Neural progenitor cell (in vitro differentiated cells): ENCODE measurements around the gene POLD3. TPM values are rescaled to one million over a fixed set of nuclear protein-coding genes. Genes with fewer than 3 reads are reported as not detected.

Experiments used
- DNase-seq: peaks from one replicate; pipeline ENCODE4 v3.0.0-alpha.2; 2016; ENCODE audit warnings: low spot score
- H2AFZ ChIP-seq: fragments of 200-600 bp; sonication (generic); replicated peaks from 2 replicates; pipeline ENCODE4 v1.6.1; 2016; ENCODE audit warnings: antibody characterized with exemption
- H3F3A ChIP-seq: fragments of 200-600 bp; sonication (generic); 2 replicates; pipeline ENCODE4 v1.6.1; 2016; ENCODE audit warnings: antibody characterized with exemption, low read depth
- H3K27ac ChIP-seq: fragments of 200-600 bp; sonication (generic); 2 replicates; pipeline ENCODE4 v1.5.1; 2016; ENCODE audit warnings: mild to moderate bottlenecking
- H3K27me3 ChIP-seq: fragments of 200-600 bp; sonication (generic); 2 replicates; pipeline ENCODE4 v1.6.1; 2016; ENCODE audit warnings: mild to moderate bottlenecking, moderate library complexity
- H3K36me3 ChIP-seq: fragments of 200-600 bp; sonication (generic); 2 replicates; pipeline ENCODE4 v1.5.1; 2016
- H3K4me1 ChIP-seq: fragments of 200-600 bp; sonication (generic); 2 replicates; pipeline ENCODE4 v1.6.1; 2016; ENCODE audit warnings: mixed run types
- H3K4me2 ChIP-seq: fragments of 200-600 bp; sonication (generic); 2 replicates; pipeline ENCODE4 v1.6.1; 2016
- H3K4me3 ChIP-seq: fragments of 200-600 bp; sonication (generic); 2 replicates; pipeline ENCODE4 v1.5.1; 2016
- H3K79me2 ChIP-seq: fragments of 200-600 bp; sonication (generic); 2 replicates; pipeline ENCODE4 v1.6.1; 2016; ENCODE audit warnings: low read depth
- H3K9ac ChIP-seq: fragments of 200-600 bp; sonication (generic); 2 replicates; pipeline ENCODE4 v1.6.1; 2016
- H3K9me3 ChIP-seq: fragments of 200-600 bp; sonication (generic); 2 replicates; pipeline ENCODE4 v1.5.1; 2016; ENCODE audit warnings: low read depth
- H4K20me1 ChIP-seq: fragments of 200-600 bp; sonication (generic); 2 replicates; pipeline ENCODE4 v1.6.1; 2016; ENCODE audit warnings: low read depth
- H3K27ac Mint-ChIP-seq: 3 replicates; pipeline ENCODE4 v1.8.0; 2021; ENCODE audit warnings: mixed read lengths
- H3K27me3 Mint-ChIP-seq: 2 replicates; pipeline ENCODE4 v1.8.0; 2022; ENCODE audit warnings: low read depth, mild to moderate bottlenecking, inconsistent platforms, moderate library complexity, mixed read lengths; ENCODE audit not compliant: insufficient read depth
- H3K36me3 Mint-ChIP-seq: 3 replicates; pipeline ENCODE4 v1.8.0; 2021; ENCODE audit warnings: mixed read lengths
- H3K4me1 Mint-ChIP-seq: 3 replicates; pipeline ENCODE4 v1.8.0; 2021; ENCODE audit warnings: mixed read lengths
- H3K4me3 Mint-ChIP-seq: 3 replicates; pipeline ENCODE4 v1.8.0; 2021; ENCODE audit warnings: mild to moderate bottlenecking, moderate library complexity, mixed read lengths
- H3K9me3 Mint-ChIP-seq: 3 replicates; pipeline ENCODE4 v1.8.0; 2020; ENCODE audit warnings: mixed read lengths
- CTCF ChIP-seq: fragments of 200-600 bp; sonication (generic); IDR thresholded peaks from 2 replicates; pipeline ENCODE4 v1.5.1; 2017; ENCODE audit warnings: antibody characterized with exemption, mild to moderate bottlenecking
- EZH2 ChIP-seq: fragments of 200-600 bp; sonication (generic); IDR thresholded peaks from 2 replicates; pipeline ENCODE4 v1.6.1; 2017; ENCODE audit warnings: antibody characterized with exemption, mild to moderate bottlenecking, moderate library complexity
- EZH2phosphoT487 ChIP-seq: fragments of 200-600 bp; sonication (generic); IDR thresholded peaks from 2 replicates; pipeline ENCODE4 v1.6.1; 2017; ENCODE audit warnings: antibody characterized with exemption
- total RNA-seq: library from RNA; depleted of rRNA; stranded (reverse); fragments of >200 nt; gene quantifications from 2 replicates; pipeline ENCODE4 v1.2.3, GENCODE V29; 2015; ENCODE audit warnings: low replicate concordance

Gene POLD3
- total RNA-seq, 1 donor from 2014 or later, result 56.9 TPM

- H3K4me1 ChIP-seq, result no peaks in the 10 kb centered on the region
- no peak for TF ChIP-seq EZH2
- TF ChIP-seq CTCF, result no peak
- TF ChIP-seq EZH2phosphoT487, result no peak
- no peak overlapping the region for H3K4me3 ChIP-seq
- no peak overlapping the region for H3K27ac ChIP-seq
- Mint-ChIP-seq H3K27ac (no peak overlapping the region), H3K27me3 (peaks cover under 1% of the 10 kb centered on the region), H3K36me3 (no peaks in the 10 kb centered on the region), H3K4me3 (no peak overlapping the region), H3K4me1 (no peaks in the 10 kb centered on the region), H3K9me3 (no peaks in the 10 kb centered on the region)
- no peak overlapping the region for H3K4me2 ChIP-seq
- H2AFZ ChIP-seq, result no peak overlapping the region
- DNase-seq, result no peak
- H3K79me2 ChIP-seq, result no peaks in the 10 kb centered on the region
- H4K20me1 ChIP-seq, result no peaks in the 10 kb centered on the region
- H3K27me3 ChIP-seq, result no peaks in the 10 kb centered on the region
- H3F3A ChIP-seq, result no peaks in the 10 kb centered on the region
- H3K9ac ChIP-seq, result no peak overlapping the region
- H3K9me3 ChIP-seq, result no peaks in the 10 kb centered on the region
- H3K36me3 ChIP-seq, result no peaks in the 10 kb centered on the region
Observed at GRCh38 chr11:74568028-74568427, 24.4 kb upstream of the POLD3 start.

- peak; percentile 70 for DNase-seq
- H4K20me1 ChIP-seq, result no peaks in the 10 kb centered on the region
- TF ChIP-seq CTCF (peak; percentile 79), EZH2phosphoT487 (no peak)
- no peaks in the 10 kb centered on the region for H3F3A ChIP-seq
- Mint-ChIP-seq H3K27ac (no peak overlapping the region), H3K27me3 (peaks cover 4% of the 10 kb centered on the region), H3K9me3 (no peaks in the 10 kb centered on the region), H3K4me1 (no peaks in the 10 kb centered on the region), H3K36me3 (no peaks in the 10 kb centered on the region), H3K4me3 (no peak overlapping the region)
- no peak overlapping the region for H3K27ac ChIP-seq
- no peak overlapping the region for H3K9ac ChIP-seq
- H3K4me2 ChIP-seq, result no peak overlapping the region
- no peak overlapping the region for H3K4me3 ChIP-seq
- H3K9me3 ChIP-seq, result no peaks in the 10 kb centered on the region
- H2AFZ ChIP-seq, result no peak overlapping the region
- H3K27me3 ChIP-seq, result no peaks in the 10 kb centered on the region
- H3K79me2 ChIP-seq, result no peaks in the 10 kb centered on the region
- no peaks in the 10 kb centered on the region for H3K4me1 ChIP-seq
- H3K36me3 ChIP-seq, result no peaks in the 10 kb centered on the region
Observed at GRCh38 chr11:74570266-74571061, 21.9 kb upstream of the POLD3 start.

DNA sequence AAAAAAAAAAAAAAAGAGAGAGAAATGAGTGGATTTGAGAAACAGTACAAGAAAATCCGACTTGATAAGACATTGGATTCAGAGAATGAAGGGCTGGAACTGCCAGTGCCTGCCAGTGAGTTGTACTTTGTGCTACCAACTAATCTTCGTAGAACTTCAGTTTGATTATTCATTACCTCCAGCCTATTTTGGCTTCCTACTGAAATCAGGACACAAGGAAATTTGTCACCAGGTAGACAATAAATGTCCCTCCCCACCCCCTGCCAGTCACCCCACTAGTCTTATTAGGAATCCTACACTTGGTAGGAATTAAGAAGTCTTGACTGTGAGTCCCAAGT is 21.4 kb upstream of the POLD3 start:
- Histone ChIP-seq H3K4me1 (no peaks in the 10 kb centered on the region), H3K9ac (no peak overlapping the region), H3K27ac (no peak overlapping the region), H3K79me2 (no peaks in the 10 kb centered on the region), H3K27me3 (no peaks in the 10 kb centered on the region), H3F3A (no peaks in the 10 kb centered on the region), H3K9me3 (no peaks in the 10 kb centered on the region), H3K4me3 (no peak overlapping the region), H3K4me2 (no peak overlapping the region), H2AFZ (no peak overlapping the region), H4K20me1 (no peaks in the 10 kb centered on the region), H3K36me3 (no peaks in the 10 kb centered on the region)
- peaks cover 4% of the 10 kb centered on the region for H3K27me3 Mint-ChIP-seq
- no peak for DNase-seq
- no peaks in the 10 kb centered on the region for H3K36me3 Mint-ChIP-seq
- no peaks in the 10 kb centered on the region for H3K9me3 Mint-ChIP-seq
- H3K4me1 Mint-ChIP-seq, result no peaks in the 10 kb centered on the region
- no peak overlapping the region for H3K4me3 Mint-ChIP-seq
- H3K27ac Mint-ChIP-seq, result no peak overlapping the region
- TF ChIP-seq CTCF, result no peak
- TF ChIP-seq EZH2, result no peak
- TF ChIP-seq EZH2phosphoT487, result no peak
